OCI-LY3 (cell line): ENCODE data around the gene TERB1.
"Not testable (repeated sequence)": the region's sequence is repeated elsewhere in the genome, so short reads cannot be mapped to it uniquely, and the experiment has no call there.

Experiments
- H2AFZ ChIP-seq: fragments of 200-600, 300-600 bp; shearing (Covaris generic); 2 replicates; pipeline ENCODE4 v1.6.0; 2014; ENCODE audit warnings: antibody characterized with exemption, low read depth, low read length
- H3K27ac ChIP-seq: fragments of 200-600, 300-600 bp; sonication (generic); 2 replicates; pipeline ENCODE4 v1.5.1; 2014; ENCODE audit warnings: mild to moderate bottlenecking, low read length, moderate library complexity, mixed read lengths
- H3K27me3 ChIP-seq: fragments of 200-600, 300-600 bp; sonication (generic); 2 replicates; pipeline ENCODE4 v1.6.1; 2014; ENCODE audit warnings: low read depth, low read length, mixed read lengths
- H3K36me3 ChIP-seq: fragments of 200-600, 300-600 bp; sonication (generic); replicated peaks from 2 replicates; pipeline ENCODE3; 2014; ENCODE audit warnings: low read depth, low read length, mixed read lengths
- H3K4me1 ChIP-seq: fragments of 300-600, 200-600 bp; sonication (generic); 2 replicates; pipeline ENCODE4 v1.6.1; 2014; ENCODE audit warnings: low read length, mixed read lengths
- H3K4me2 ChIP-seq: fragments of 200-600, 300-600 bp; sonication (generic); 2 replicates; pipeline ENCODE4 v1.6.1; 2014; ENCODE audit warnings: low read length, mixed read lengths
- H3K4me3 ChIP-seq: fragments of 300-600, 200-600 bp; sonication (generic); 2 replicates; pipeline ENCODE4 v1.5.1; 2014; ENCODE audit warnings: antibody characterized with exemption, mild to moderate bottlenecking, low read length, moderate library complexity
- H3K79me2 ChIP-seq: fragments of 300-600, 200-600 bp; shearing (Covaris generic); 2 replicates; pipeline ENCODE4 v1.6.1; 2014; ENCODE audit warnings: mild to moderate bottlenecking, low read length, mixed read lengths
- H3K9ac ChIP-seq: fragments of 300-600, 200-600 bp; shearing (Covaris generic); 2 replicates; pipeline ENCODE4 v1.6.0; 2014; ENCODE audit warnings: mild to moderate bottlenecking, low read length, moderate library complexity
- H3K9me3 ChIP-seq: fragments of 200-600, 300-600 bp; shearing (Covaris generic); 2 replicates; pipeline ENCODE4 v1.6.1; 2014; ENCODE audit warnings: low read length, mixed read lengths; ENCODE audit not compliant: insufficient read depth
- H4K20me1 ChIP-seq: fragments of 200-600, 300-600 bp; sonication (generic); 2 replicates; pipeline ENCODE4 v1.6.1; 2016; ENCODE audit warnings: low read length, mixed read lengths; ENCODE audit not compliant: insufficient read depth
- CTCF ChIP-seq: fragments of 200-600, 300-600 bp; sonication (generic); IDR thresholded peaks from 2 replicates; pipeline ENCODE4 v1.5.1; 2014; ENCODE audit warnings: antibody characterized with exemption, low read length, low read depth
- EZH2phosphoT487 ChIP-seq: fragments of 200-600 bp; shearing (Covaris generic); IDR thresholded peaks from 2 replicates; pipeline ENCODE4 v1.6.1; 2018; ENCODE audit warnings: antibody characterized with exemption, mixed run types, low read depth

Gene TERB1

DNA sequence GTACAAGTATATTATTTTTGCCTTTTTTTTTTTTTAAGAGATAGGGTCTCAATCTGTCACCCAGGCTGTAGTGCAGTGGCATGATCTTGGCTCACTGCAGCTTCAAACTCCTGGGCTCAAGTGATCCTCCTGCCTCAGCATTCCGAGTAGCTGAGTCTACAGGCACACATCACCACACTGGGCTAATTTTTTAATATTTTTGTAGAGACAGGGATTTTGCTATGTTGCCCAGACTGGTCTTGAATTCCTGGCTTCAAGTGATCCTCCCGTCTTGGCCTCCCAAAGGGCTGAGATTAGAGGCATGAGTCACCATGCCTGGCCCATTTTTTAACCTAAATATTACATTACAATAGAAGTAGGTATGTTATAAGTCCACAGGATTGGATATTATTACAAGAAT is 3.2 kb downstream of the TERB1 start:
- TF ChIP-seq EZH2phosphoT487 = no peak
- no peak for TF ChIP-seq CTCF
- H3K4me3 ChIP-seq = no peak overlapping the region
- no peak overlapping the region for H3K9ac ChIP-seq
- H3K27me3 ChIP-seq = no peaks in the 10 kb centered on the region
- H3K27ac ChIP-seq = no peak overlapping the region
- H3K79me2 ChIP-seq = no peaks in the 10 kb centered on the region
- no peak overlapping the region for H2AFZ ChIP-seq
- H3K4me2 ChIP-seq = no peak overlapping the region
- H3K4me1 ChIP-seq = no peaks in the 10 kb centered on the region
- H4K20me1 ChIP-seq = no peaks in the 10 kb centered on the region
- H3K9me3 ChIP-seq = no peaks in the 10 kb centered on the region
- peaks cover 3% of the 10 kb centered on the region for H3K36me3 ChIP-seq

DNA sequence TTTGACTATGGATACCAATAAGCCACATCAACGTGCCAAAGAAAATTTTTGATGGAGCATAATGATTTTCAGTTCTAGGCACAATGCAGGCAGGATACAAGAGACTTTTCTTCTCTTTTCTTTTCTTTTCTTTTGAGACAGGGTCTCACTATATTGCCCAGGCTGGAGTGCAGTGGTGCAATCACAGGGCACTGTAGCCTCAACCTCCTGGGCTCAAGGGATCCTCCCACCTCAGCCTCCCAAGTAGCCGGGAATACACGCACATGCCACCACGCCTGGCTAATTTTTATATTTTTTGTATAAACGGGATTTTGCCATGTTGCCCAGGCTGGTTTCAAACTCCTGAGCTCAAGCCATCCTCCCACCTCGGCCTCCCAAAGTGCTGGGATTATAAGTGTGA is 7.4 kb downstream of the TERB1 start:
- H2AFZ ChIP-seq, H3K4me1 ChIP-seq, H4K20me1 ChIP-seq, H3K27ac ChIP-seq, H3K9ac ChIP-seq, H3K27me3 ChIP-seq, H3K79me2 ChIP-seq, H3K4me2 ChIP-seq, H3K4me3 ChIP-seq, H3K9me3 ChIP-seq, H3K36me3 ChIP-seq: not testable (repeated sequence)

- no peaks in the 10 kb centered on the region for H4K20me1 ChIP-seq
- H3K4me3 ChIP-seq = no peak overlapping the region
- H3K4me1 ChIP-seq = no peaks in the 10 kb centered on the region
- no peak overlapping the region for H3K27ac ChIP-seq
- H2AFZ ChIP-seq = no peak overlapping the region
- H3K79me2 ChIP-seq = no peaks in the 10 kb centered on the region
- no peak overlapping the region for H3K9ac ChIP-seq
- no peaks in the 10 kb centered on the region for H3K27me3 ChIP-seq
- no peak overlapping the region for H3K4me2 ChIP-seq
- no peaks in the 10 kb centered on the region for H3K9me3 ChIP-seq
- TF ChIP-seq EZH2phosphoT487 (no peak), CTCF (no peak)
- no peaks in the 10 kb centered on the region for H3K36me3 ChIP-seq
Measured at GRCh38 chr16:66790130-66790733, 11.2 kb downstream of the TERB1 start.

GRCh38 chr16:66787427-66787826 is 14.0 kb downstream of the TERB1 start:
- Histone ChIP-seq H4K20me1 (no peaks in the 10 kb centered on the region), H3K27ac (no peak overlapping the region), H2AFZ (no peak overlapping the region), H3K79me2 (no peaks in the 10 kb centered on the region), H3K9ac (no peak overlapping the region), H3K36me3 (no peaks in the 10 kb centered on the region), H3K4me1 (no peaks in the 10 kb centered on the region), H3K4me2 (no peak overlapping the region), H3K4me3 (no peak overlapping the region), H3K9me3 (no peaks in the 10 kb centered on the region), H3K27me3 (no peaks in the 10 kb centered on the region)
- TF ChIP-seq CTCF = no peak
- no peak for TF ChIP-seq EZH2phosphoT487

DNA sequence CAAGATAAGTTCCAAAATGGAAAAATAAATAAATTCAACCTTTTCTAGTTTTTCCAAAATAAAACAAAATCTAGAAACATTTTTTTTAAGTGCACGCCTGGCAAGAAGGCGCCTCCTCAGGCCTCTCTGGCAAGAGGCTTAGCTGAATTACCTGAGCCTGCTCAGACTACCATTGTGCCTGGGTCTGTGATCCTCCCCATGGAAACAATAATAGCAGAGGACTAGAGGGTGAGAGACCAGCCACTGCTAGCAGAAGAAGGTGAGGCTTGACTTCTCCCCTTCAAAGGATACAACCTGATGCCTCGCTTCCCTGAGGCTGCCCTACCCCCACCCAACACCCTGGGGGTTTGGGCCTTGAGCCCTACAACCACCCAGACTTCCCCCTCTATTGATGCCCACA is 14.8 kb downstream of the TERB1 start:
- TF ChIP-seq CTCF = no peak
- TF ChIP-seq EZH2phosphoT487 = no peak
- H3K27me3 ChIP-seq = no peaks in the 10 kb centered on the region
- H3K9ac ChIP-seq = no peak overlapping the region
- H3K27ac ChIP-seq = no peak overlapping the region
- no peaks in the 10 kb centered on the region for H3K36me3 ChIP-seq
- H3K9me3 ChIP-seq = no peaks in the 10 kb centered on the region
- H2AFZ ChIP-seq = no peak overlapping the region
- no peaks in the 10 kb centered on the region for H3K79me2 ChIP-seq
- H3K4me3 ChIP-seq = no peak overlapping the region
- H3K4me1 ChIP-seq = no peaks in the 10 kb centered on the region
- H4K20me1 ChIP-seq = no peaks in the 10 kb centered on the region
- no peak overlapping the region for H3K4me2 ChIP-seq
